GM23338 (cell line): ENCODE measurements around the gene HADHA. TPM values are rescaled to one million over a fixed set of nuclear protein-coding genes. Genes with fewer than 3 reads are reported as not detected.

ENCODE experiments used
- ATAC-seq: fragments of 200-7000 bp; cut with Tn5 transposase; 3 replicates; pipeline ENCODE4 v1.9.1; 2020
- DNase-seq: peaks from one replicate; pipeline ENCODE4 v3.0.0-alpha.2; 2015; ENCODE audit warnings: low spot score
- H2AFZ ChIP-seq: fragments of 200-600 bp; sonication (generic); 2 replicates; pipeline ENCODE4 v1.8.0; 2016; ENCODE audit warnings: antibody characterized with exemption, mild to moderate bottlenecking, moderate library complexity
- H3F3A ChIP-seq: fragments of 200-600 bp; sonication (generic); replicated peaks from 2 replicates; pipeline ENCODE4 v1.8.0; 2017; ENCODE audit warnings: antibody characterized with exemption, mixed run types, low read depth
- H3K27ac ChIP-seq: fragments of 200-600 bp; sonication (generic); 2 replicates; pipeline ENCODE4 v1.6.1; 2016; ENCODE audit warnings: low read depth
- H3K27me3 ChIP-seq: fragments of 200-600 bp; sonication (generic); 2 replicates; pipeline ENCODE4 v1.8.0; 2016; ENCODE audit warnings: mild to moderate bottlenecking, mixed run types, moderate library complexity; ENCODE audit not compliant: insufficient read depth
- H3K36me3 ChIP-seq: fragments of 200-600 bp; sonication (generic); 2 replicates; pipeline ENCODE4 v1.8.0; 2016; ENCODE audit warnings: mild to moderate bottlenecking; ENCODE audit not compliant: insufficient read depth
- H3K4me1 ChIP-seq: fragments of 200-600 bp; sonication (generic); 2 replicates; pipeline ENCODE4 v1.8.0; 2016; ENCODE audit warnings: mild to moderate bottlenecking, moderate library complexity; ENCODE audit not compliant: insufficient read depth
- H3K4me2 ChIP-seq: fragments of 200-600 bp; sonication (generic); 2 replicates; pipeline ENCODE4 v1.7.1; 2017; ENCODE audit warnings: mixed run types
- H3K4me3 ChIP-seq: fragments of 200-600 bp; sonication (generic); 2 replicates; pipeline ENCODE4 v1.6.1; 2016; ENCODE audit warnings: mixed run types
- H3K79me2 ChIP-seq: fragments of 200-600 bp; sonication (generic); replicated peaks from 2 replicates; pipeline ENCODE4 v1.8.0; 2017; ENCODE audit warnings: mild to moderate bottlenecking; ENCODE audit not compliant: insufficient read depth
- H3K9me2 ChIP-seq: fragments of 200-600 bp; sonication (generic); 2 replicates; pipeline ENCODE4 v1.8.0; 2017; ENCODE audit not compliant: insufficient read depth
- H4K20me1 ChIP-seq: fragments of 200-600 bp; sonication (generic); replicated peaks from 2 replicates; pipeline ENCODE4 v1.8.0; 2017; ENCODE audit warnings: mild to moderate bottlenecking; ENCODE audit not compliant: insufficient read depth
- H3K27ac Mint-ChIP-seq: 2 replicates; pipeline ENCODE4 v1.8.0; 2020; ENCODE audit warnings: inconsistent platforms, mild to moderate bottlenecking, moderate library complexity, mixed read lengths
- H3K27me3 Mint-ChIP-seq: 3 replicates; pipeline ENCODE4 v1.8.0; 2022; ENCODE audit warnings: low read depth, mild to moderate bottlenecking, moderate library complexity, mixed read lengths, inconsistent platforms; ENCODE audit not compliant: insufficient read depth, poor library complexity
- H3K36me3 Mint-ChIP-seq: 3 replicates; pipeline ENCODE4 v1.8.0; 2021; ENCODE audit warnings: low read depth, mild to moderate bottlenecking, inconsistent platforms, moderate library complexity, mixed read lengths
- H3K4me1 Mint-ChIP-seq: 3 replicates; pipeline ENCODE4 v1.8.0; 2020; ENCODE audit warnings: mild to moderate bottlenecking, inconsistent platforms, mixed read lengths
- H3K4me3 Mint-ChIP-seq: 3 replicates; pipeline ENCODE4 v1.8.0; 2021; ENCODE audit warnings: moderate library complexity, mild to moderate bottlenecking, inconsistent platforms, mixed read lengths
- H3K9me3 Mint-ChIP-seq: 3 replicates; pipeline ENCODE4 v1.8.0; 2020; ENCODE audit warnings: moderate library complexity, mild to moderate bottlenecking, inconsistent platforms, mixed read lengths
- EZH2 ChIP-seq: fragments of 200-600 bp; sonication (generic); IDR thresholded peaks from one replicate; pipeline ENCODE4 v1.8.0; 2017; ENCODE audit warnings: antibody characterized with exemption, mild to moderate bottlenecking, low read depth; ENCODE audit not compliant: unreplicated experiment
- EZH2phosphoT487 ChIP-seq: fragments of 200-600 bp; sonication (generic); IDR thresholded peaks from one replicate; pipeline ENCODE4 v1.8.1; 2018; ENCODE audit warnings: antibody characterized with exemption; ENCODE audit not compliant: unreplicated experiment
- JUNB ChIP-seq: IDR thresholded peaks from one replicate; pipeline ENCODE4 v1.6.1; 2016; ENCODE audit warnings: antibody characterized with exemption; ENCODE audit not compliant: unreplicated experiment
- NANOG ChIP-seq: IDR thresholded peaks from 2 replicates; pipeline ENCODE4 v1.6.1; 2016; ENCODE audit warnings: antibody characterized with exemption, borderline replicate concordance
- STAT1 ChIP-seq: IDR thresholded peaks from one replicate; pipeline ENCODE4 v1.6.1; 2016; ENCODE audit warnings: antibody characterized with exemption; ENCODE audit not compliant: unreplicated experiment
- ZNF331 ChIP-seq: fragments of 250-450 bp; sonication (Bioruptor Pico); IDR thresholded peaks from 2 replicates; pipeline ENCODE4 v1.5.0; 2020; ENCODE audit warnings: low read depth, mild to moderate bottlenecking, moderate library complexity
- polyA plus RNA-seq: library from polyadenylated mRNA; unstranded; fragments of >200 nt; fragmentation: Nextera tagmentation; extraction: Ambion mirVana; gene quantifications from 2 replicates; pipeline ENCODE4 v1.2.1, GENCODE V29; 2016
- total RNA-seq: library from RNA; depleted of rRNA; stranded (reverse); fragments of >200 nt; shearing (Covaris generic); gene quantifications from 2 replicates; pipeline ENCODE4 v1.2.3, GENCODE V29; 2014
- TF ChIP-seq, protein P1 (sequence below): fragments of 250-450 bp; sonication (Bioruptor Pico); IDR thresholded peaks from 2 replicates; pipeline ENCODE4 v1.5.0; 2020; ENCODE audit warnings: mild to moderate bottlenecking, moderate library complexity

The HADHA gene
- total and polyA plus RNA-seq, 2 experiments from 2014 or later: 63.9 to 92.3 TPM

DNA sequence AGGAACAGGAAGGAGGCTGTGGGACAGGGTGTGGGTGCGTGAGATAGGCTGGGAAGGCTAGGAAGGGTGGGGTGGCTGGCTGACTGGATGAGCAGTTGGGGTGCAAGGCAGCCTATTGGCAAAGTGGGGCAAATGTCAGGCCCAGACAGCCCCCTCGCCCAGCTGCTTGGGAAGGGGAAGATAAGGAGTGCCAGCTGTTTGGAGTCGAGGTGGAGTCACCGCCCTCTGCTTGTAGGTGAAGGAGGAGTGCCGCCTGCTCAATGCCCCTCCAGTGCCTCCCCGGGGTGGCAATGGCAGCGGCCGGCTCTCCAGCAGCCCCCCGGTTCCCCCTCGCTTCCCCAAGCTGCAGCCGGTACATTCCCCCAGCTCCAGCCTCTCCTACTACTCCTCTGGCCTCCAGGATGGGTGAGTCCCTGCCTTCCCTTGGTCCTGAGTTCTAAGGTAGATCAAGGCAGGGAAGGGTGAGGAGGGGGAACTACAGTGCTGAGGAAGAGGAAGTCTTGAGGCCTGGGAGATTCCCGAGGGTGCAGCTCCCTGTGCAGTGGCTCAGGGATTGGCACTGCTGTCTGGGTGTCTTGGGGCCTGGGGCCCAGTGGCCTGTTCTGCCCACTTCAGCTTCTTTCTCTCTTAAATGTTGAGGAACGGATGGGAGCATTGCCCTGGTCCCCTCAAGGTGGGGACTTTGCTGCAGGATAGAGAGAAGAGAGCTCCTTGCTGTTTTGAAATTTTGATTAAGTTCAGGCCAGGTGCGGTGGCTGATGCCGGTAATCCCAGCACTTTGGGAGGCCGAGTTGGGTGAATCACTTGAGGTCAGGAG lies 58.3 kb downstream of the HADHA start (continued):
- TF ChIP-seq, protein P1, sequence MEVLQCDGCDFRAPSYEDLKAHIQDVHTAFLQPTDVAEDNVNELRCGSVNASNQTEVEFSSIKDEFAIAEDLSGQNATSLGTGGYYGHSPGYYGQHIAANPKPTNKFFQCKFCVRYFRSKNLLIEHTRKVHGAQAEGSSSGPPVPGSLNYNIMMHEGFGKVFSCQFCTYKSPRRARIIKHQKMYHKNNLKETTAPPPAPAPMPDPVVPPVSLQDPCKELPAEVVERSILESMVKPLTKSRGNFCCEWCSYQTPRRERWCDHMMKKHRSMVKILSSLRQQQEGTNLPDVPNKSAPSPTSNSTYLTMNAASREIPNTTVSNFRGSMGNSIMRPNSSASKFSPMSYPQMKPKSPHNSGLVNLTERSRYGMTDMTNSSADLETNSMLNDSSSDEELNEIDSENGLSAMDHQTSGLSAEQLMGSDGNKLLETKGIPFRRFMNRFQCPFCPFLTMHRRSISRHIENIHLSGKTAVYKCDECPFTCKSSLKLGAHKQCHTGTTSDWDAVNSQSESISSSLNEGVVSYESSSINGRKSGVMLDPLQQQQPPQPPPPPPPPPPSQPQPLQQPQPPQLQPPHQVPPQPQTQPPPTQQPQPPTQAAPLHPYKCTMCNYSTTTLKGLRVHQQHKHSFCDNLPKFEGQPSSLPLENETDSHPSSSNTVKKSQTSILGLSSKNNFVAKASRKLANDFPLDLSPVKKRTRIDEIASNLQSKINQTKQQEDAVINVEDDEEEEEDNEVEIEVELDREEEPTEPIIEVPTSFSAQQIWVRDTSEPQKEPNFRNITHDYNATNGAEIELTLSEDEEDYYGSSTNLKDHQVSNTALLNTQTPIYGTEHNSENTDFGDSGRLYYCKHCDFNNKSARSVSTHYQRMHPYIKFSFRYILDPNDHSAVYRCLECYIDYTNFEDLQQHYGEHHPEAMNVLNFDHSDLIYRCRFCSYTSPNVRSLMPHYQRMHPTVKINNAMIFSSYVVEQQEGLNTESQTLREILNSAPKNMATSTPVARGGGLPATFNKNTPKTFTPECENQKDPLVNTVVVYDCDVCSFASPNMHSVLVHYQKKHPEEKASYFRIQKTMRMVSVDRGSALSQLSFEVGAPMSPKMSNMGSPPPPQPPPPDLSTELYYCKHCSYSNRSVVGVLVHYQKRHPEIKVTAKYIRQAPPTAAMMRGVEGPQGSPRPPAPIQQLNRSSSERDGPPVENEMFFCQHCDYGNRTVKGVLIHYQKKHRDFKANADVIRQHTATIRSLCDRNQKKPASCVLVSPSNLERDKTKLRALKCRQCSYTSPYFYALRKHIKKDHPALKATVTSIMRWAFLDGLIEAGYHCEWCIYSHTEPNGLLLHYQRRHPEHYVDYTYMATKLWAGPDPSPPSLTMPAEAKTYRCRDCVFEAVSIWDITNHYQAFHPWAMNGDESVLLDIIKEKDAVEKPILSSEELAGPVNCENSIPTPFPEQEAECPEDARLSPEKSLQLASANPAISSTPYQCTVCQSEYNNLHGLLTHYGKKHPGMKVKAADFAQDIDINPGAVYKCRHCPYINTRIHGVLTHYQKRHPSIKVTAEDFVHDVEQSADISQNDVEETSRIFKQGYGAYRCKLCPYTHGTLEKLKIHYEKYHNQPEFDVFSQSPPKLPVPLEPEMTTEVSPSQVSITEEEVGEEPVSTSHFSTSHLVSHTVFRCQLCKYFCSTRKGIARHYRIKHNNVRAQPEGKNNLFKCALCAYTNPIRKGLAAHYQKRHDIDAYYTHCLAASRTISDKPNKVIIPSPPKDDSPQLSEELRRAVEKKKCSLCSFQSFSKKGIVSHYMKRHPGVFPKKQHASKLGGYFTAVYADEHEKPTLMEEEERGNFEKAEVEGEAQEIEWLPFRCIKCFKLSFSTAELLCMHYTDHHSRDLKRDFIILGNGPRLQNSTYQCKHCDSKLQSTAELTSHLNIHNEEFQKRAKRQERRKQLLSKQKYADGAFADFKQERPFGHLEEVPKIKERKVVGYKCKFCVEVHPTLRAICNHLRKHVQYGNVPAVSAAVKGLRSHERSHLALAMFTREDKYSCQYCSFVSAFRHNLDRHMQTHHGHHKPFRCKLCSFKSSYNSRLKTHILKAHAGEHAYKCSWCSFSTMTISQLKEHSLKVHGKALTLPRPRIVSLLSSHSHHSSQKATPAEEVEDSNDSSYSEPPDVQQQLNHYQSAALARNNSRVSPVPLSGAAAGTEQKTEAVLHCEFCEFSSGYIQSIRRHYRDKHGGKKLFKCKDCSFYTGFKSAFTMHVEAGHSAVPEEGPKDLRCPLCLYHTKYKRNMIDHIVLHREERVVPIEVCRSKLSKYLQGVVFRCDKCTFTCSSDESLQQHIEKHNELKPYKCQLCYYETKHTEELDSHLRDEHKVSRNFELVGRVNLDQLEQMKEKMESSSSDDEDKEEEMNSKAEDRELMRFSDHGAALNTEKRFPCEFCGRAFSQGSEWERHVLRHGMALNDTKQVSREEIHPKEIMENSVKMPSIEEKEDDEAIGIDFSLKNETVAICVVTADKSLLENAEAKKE (CRISPR knock-in tag): no peak
- no peak for TF ChIP-seq ZNF331 (CRISPR knock-in tag)
- TF ChIP-seq STAT1: no peak
- no peak for TF ChIP-seq JUNB
- no peak for TF ChIP-seq EZH2phosphoT487
- no peak for TF ChIP-seq NANOG

DNA sequence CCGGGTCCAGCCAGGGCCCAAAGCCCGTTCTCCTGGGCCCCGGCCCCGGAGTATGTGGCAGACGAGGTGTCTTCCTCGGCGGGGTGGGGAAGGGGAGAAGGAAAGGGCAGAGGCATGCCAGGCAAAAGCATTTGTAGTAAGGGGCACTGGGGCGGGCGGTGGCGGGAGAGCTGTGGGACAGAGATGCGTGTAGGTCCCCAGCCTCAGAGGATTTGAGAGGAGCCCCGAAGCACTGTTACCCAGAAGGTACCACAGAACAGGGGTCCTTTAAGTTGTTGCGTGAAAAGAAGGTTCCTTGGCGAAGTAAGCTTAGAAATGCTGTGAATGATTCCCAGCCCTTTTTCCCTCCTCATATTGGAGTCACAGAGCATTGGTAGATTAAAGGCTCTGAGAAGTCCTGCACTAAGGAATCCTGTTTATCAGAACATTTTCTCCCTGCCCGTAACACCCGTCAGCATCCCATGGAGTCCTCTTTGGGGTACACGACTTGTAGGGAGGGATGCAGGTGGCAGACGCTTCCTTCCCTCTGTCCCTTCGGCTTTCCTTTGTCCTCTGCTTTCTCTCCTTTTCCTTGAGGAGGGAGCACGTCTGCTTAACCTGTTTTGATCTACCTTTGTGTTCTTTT lies 59.0 kb downstream of the HADHA start:
- H3K9me2 ChIP-seq: no peaks in the 10 kb centered on the region
- H3K27ac ChIP-seq: no peak overlapping the region
- H3K4me1 ChIP-seq: peaks cover 3% of the 10 kb centered on the region; the same call in 1 of the 2 replicates
- peaks cover 10% of the 10 kb centered on the region for H4K20me1 ChIP-seq
- peak overlapping the region; percentile 89 for H3K4me2 ChIP-seq
- peak overlapping the region; percentile 74 for H3K4me3 Mint-ChIP-seq
- peak overlapping the region; percentile 83 for H2AFZ ChIP-seq
- no peak for ATAC-seq
- H3K27ac Mint-ChIP-seq: no peak overlapping the region
- H3K27me3 ChIP-seq: peaks cover 17% of the 10 kb centered on the region
- peak overlapping the region; percentile 69 for H3K4me3 ChIP-seq
- H3K36me3 Mint-ChIP-seq: peaks cover 20% of the 10 kb centered on the region
- no peaks in the 10 kb centered on the region for H3K9me3 Mint-ChIP-seq
- H3K27me3 Mint-ChIP-seq: peaks cover 12% of the 10 kb centered on the region
- peaks cover 17% of the 10 kb centered on the region for H3K4me1 Mint-ChIP-seq
- no peaks in the 10 kb centered on the region for H3K79me2 ChIP-seq
- H3K36me3 ChIP-seq: no peaks in the 10 kb centered on the region
- peaks cover 5% of the 10 kb centered on the region; the same call in 1 of the 2 replicates for H3F3A ChIP-seq
- no peak for DNase-seq
- TF ChIP-seq NANOG (no peak), EZH2 (no peak), STAT1 (no peak), ZNF331 (CRISPR knock-in tag) (no peak), JUNB (no peak)
- TF ChIP-seq, protein P1 (CRISPR knock-in tag): no peak
